Measurements from ENCODE around the gene TMC6. TPM values are rescaled to one million over a fixed set of nuclear protein-coding genes. Genes with fewer than 3 reads are reported as not detected.
"Not testable (repeated sequence)": the region's sequence is repeated elsewhere in the genome, so short reads cannot be mapped to it uniquely, and the experiment has no call there.

TMC6 gene
- total and polyA plus RNA-seq, 7 experiments from 2014 or later = 165 to 808 (median 701) TPM

DNA sequence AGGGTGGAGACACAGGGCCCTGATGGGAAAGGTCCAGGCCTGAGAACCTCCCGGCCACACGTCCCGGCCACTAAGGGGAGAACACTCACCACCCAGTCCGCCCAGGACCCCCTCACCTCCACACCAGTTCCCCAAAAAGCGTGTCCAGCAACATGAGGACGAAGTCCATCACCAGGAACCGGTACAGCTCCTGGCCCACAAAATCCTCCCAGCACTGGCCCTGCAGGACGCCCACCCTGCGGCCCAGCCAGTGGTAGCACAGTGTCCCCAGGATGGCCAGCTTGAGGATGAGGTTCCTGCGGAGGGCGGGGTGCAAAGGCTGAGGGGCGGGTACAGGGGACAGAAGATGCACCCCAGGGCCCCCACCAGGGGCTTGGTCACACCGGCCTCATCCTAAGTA is 8.0 kb downstream of the TMC6 start:
- Histone ChIP-seq H3K36me3 (ENCODE audit: control insufficient read depth in 2 of 3, insufficient read depth in 3 of 3, low read length in 3 of 3) (peaks cover 23 to 84% (median 30%) of the 10 kb centered on the region in 3 experiments), H3K27ac (ENCODE audit: low read depth, low read length) (peak overlapping the region; percentile 77), H3K4me1 (ENCODE audit: control insufficient read depth in 2 of 2, insufficient read depth in 2 of 2, low read length in 2 of 2) (peaks cover 53 to 67% of the 10 kb centered on the region in 2 donors), H3K9me3 (ENCODE audit: control insufficient read depth in 2 of 3, low read length in 3 of 3) (no peaks in the 10 kb centered on the region), H3K4me3 (ENCODE audit: low read length) (peak overlapping the region; percentile 46), H3K27me3 (ENCODE audit: control insufficient read depth in 2 of 2, insufficient read depth in 2 of 2, low read length in 2 of 2) (no peaks in the 10 kb centered on the region)
- POLR2A ChIA-PET = interaction anchor here (0.6 to 27.3 kb wide), 9 partner anchors 9 to 676 kb away, joined by 3 to 898 read pairs (median 4); partner anchors contain the start of genes C17orf99, TMC6 and TMC8
- peaks cover 30 to 68% (median 52%) of the 10 kb centered on the region in 7 donors for H3K4me1 Mint-ChIP-seq
- peak overlapping the region; percentile 84 to 99 (median 88) for H3K4me3 Mint-ChIP-seq
- no peak for DNase-seq
- H3K9me3 Mint-ChIP-seq = peaks cover 0 to 8% (median 0%) of the 10 kb centered on the region in 11 donors
- peaks cover 4 to 42% (median 13%) of the 10 kb centered on the region in 5 donors for H3K36me3 Mint-ChIP-seq
- H3K27ac Mint-ChIP-seq = peak overlapping the region in 8 of 9 donors; percentile 33 to 99 (median 84)
- CTCF ChIA-PET = interaction anchor here (0.7 to 5.8 kb wide), 2 partner anchors 10 to 15 kb away, joined by 3 to 59 read pairs; partner anchors contain the start of gene TMC8
- H3K27me3 Mint-ChIP-seq = no peaks in the 10 kb centered on the region
- intact Hi-C loops (cut with micrococcal nuclease) = loop anchor here in 1 of 2 donors (10.0 kb wide), 1 partner anchor 746 kb away; no protein-coding TSS in a partner anchor
- no peak for ATAC-seq

DNA sequence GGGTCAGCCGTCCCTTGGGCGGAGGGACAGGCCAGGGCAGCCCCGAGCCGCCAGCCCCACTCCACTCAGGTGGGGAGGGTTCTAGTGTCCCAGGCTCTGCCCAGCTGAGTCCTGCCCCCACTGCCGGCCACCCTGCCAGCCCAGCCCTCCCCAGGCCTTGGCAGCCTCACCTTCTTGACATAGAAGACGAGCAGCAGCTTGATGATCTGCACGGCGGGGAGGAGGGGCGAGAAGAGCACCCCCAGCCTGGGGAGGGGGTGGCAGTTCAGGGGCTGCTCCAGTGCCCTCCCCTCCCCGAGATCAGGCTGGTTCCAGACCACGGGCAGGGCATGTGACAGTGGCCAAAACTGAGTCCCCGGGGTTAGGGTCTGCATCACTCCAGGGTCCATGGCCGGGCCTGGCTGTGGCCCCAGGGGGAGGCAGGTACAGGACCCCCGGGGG is 9.7 kb downstream of the TMC6 start:
- intact Hi-C loops (cut with micrococcal nuclease) = no loop called here
- peaks cover 2 to 41% (median 17%) of the 10 kb centered on the region in 5 donors for H3K36me3 Mint-ChIP-seq
- Histone ChIP-seq H3K4me1 (ENCODE audit: control insufficient read depth in 2 of 2, insufficient read depth in 2 of 2, low read length in 2 of 2) (peaks cover 45 to 62% of the 10 kb centered on the region in 2 donors), H3K9me3 (ENCODE audit: control insufficient read depth in 2 of 3, low read length in 3 of 3) (no peaks in the 10 kb centered on the region), H3K27ac (ENCODE audit: low read depth, low read length) (no peak overlapping the region), H3K4me3 (ENCODE audit: low read length) (no peak overlapping the region), H3K36me3 (ENCODE audit: control insufficient read depth in 2 of 3, insufficient read depth in 3 of 3, low read length in 3 of 3) (peaks cover 19 to 84% (median 30%) of the 10 kb centered on the region in 3 experiments), H3K27me3 (ENCODE audit: control insufficient read depth in 2 of 2, insufficient read depth in 2 of 2, low read length in 2 of 2) (no peaks in the 10 kb centered on the region)
- peaks cover 0 to 8% (median 0%) of the 10 kb centered on the region in 11 donors for H3K9me3 Mint-ChIP-seq
- no peaks in the 10 kb centered on the region for H3K27me3 Mint-ChIP-seq
- peaks cover 40 to 74% (median 54%) of the 10 kb centered on the region in 7 donors for H3K4me1 Mint-ChIP-seq
- H3K4me3 Mint-ChIP-seq = peak overlapping the region in 2 of 10 donors; percentile 77 to 93
- ATAC-seq (no peak), DNase-seq (peak in 2 of 9 donors; percentile 8 to 14)
- H3K27ac Mint-ChIP-seq = peak overlapping the region in 1 of 9 donors; percentile 25
- CTCF ChIA-PET = interaction anchor here (0.6 to 5.8 kb wide), 4 partner anchors 11 to 1405 kb away, joined by 3 to 59 read pairs (median 3); partner anchors contain the start of gene TMC8
- POLR2A ChIA-PET = interaction anchor here (1.0 to 27.3 kb wide), 7 partner anchors 8 to 160 kb away, joined by 3 to 898 read pairs (median 5); partner anchors contain the start of genes C17orf99, TMC6, TMC8 and TNRC6C

DNA sequence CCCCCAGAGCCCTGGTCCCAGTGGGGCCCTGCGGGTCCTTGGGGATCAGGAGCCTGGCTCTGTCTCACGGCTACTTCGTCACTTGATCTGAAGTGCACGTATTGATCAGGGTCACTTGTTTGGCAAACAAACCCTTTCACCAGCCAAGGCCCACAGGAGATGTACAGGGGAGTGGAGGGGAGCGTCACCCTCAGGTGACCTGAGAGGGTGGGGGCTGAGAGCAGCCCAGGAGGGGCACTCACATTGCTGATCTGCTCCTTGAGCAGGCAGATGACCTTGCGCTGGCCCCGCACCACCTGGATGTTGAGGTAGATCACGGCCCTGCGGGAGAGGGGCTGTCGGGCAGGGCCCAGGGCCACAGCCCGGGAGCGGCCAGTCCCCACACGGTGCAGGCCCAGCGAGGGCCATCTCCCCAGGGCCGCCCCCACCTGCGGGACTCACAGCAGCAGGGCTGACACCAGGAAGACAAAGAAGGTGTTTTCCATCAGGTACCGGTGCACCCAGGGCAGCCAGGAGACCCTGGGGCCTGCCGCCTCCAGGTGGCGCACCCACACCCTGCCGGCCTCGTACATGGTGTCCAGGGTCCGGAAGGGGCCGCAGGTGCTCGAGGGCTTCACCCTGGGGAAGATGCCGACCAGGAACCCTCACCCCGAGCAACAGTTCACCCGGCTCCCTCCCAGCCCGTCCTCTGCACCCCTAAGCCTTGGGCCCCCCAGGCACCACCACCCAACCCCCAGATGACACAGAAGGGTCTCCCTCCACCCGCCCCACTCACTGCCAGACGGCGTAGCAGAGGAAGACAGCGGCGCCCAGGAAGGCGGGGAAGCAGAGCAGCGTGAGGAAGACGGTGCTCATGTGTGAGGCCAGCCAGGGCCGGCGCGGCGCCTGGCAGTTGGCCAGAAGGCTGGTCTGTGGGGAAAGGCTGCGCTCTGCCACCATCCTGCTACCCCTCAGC is 11.3 kb downstream of the TMC6 start:
- DNase-seq = peak in 1 of 9 donors; percentile 39
- Mint-ChIP-seq H3K27me3 (no peaks in the 10 kb centered on the region), H3K4me3 (peak overlapping the region in 7 of 10 donors; percentile 4 to 93 (median 42)), H3K27ac (peak overlapping the region; percentile 38 to 87 (median 77)), H3K36me3 (peaks cover 3 to 37% (median 15%) of the 10 kb centered on the region in 5 donors), H3K9me3 (peaks cover 0 to 14% (median 0%) of the 10 kb centered on the region in 11 donors), H3K4me1 (peaks cover 42 to 74% (median 51%) of the 10 kb centered on the region in 7 donors)
- Histone ChIP-seq H3K4me3 (ENCODE audit: low read length) (no peak overlapping the region), H3K27ac (ENCODE audit: low read depth, low read length) (peak overlapping the region; percentile 44), H3K36me3 (ENCODE audit: control insufficient read depth in 2 of 3, insufficient read depth in 3 of 3, low read length in 3 of 3) (peaks cover 11 to 84% (median 29%) of the 10 kb centered on the region in 3 experiments), H3K4me1 (ENCODE audit: control insufficient read depth in 2 of 2, insufficient read depth in 2 of 2, low read length in 2 of 2) (peaks cover 42 to 57% of the 10 kb centered on the region in 2 donors), H3K27me3 (ENCODE audit: control insufficient read depth in 2 of 2, insufficient read depth in 2 of 2, low read length in 2 of 2) (no peaks in the 10 kb centered on the region), H3K9me3 (ENCODE audit: control insufficient read depth in 2 of 3, low read length in 3 of 3) (no peaks in the 10 kb centered on the region)
- POLR2A ChIA-PET = interaction anchor here (0.6 to 25.2 kb wide), 9 partner anchors 9 to 159 kb away, joined by 3 to 898 read pairs (median 5); partner anchors contain the start of genes C17orf99, TMC6, TMC8 and TNRC6C
- ATAC-seq = no peak
- intact Hi-C loops (cut with micrococcal nuclease) = loop anchor here in 1 of 2 donors (1.0 kb wide), 1 partner anchor 17 kb away; no protein-coding TSS in a partner anchor
- CTCF ChIA-PET = interaction anchor here (0.5 to 5.8 kb wide), 5 partner anchors 13 to 66 kb away, joined by 3 to 59 read pairs (median 5); no protein-coding TSS in a partner anchor

DNA sequence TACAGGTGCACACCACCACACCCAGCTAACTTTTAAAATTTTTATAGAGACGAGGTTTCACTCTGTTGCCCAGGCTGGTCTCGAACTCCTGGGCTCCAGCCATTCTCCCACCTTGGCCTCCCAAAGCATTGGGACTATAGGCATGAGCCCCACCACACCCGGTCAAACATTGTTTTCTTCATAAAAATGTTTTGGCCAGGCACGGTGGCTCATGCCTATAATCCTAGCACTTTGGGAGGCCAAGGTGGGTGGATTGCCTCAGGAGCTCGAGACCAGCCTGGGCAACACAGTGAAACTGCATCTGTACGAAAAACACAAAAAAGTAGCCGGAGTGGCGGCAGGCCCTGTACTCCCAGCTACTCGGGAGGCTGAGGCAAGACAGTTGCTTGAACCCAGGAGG is 12.1 kb downstream of the TMC6 start:
- H3K4me1 Mint-ChIP-seq = peaks cover 36 to 66% (median 43%) of the 10 kb centered on the region in 7 donors
- ChIA-PET CTCF (interaction anchor here (0.7 to 1.7 kb wide), 6 partner anchors 14 to 644 kb away, joined by 3 to 5 read pairs (median 4); partner anchors contain the start of gene TMC8), POLR2A (interaction anchor here (0.6 to 12.0 kb wide), 6 partner anchors 16 to 246 kb away, joined by 3 to 463 read pairs (median 4); partner anchors contain the start of genes TMC6 and TMC8)
- peaks cover 3 to 37% (median 15%) of the 10 kb centered on the region in 5 donors for H3K36me3 Mint-ChIP-seq
- H3K27ac Mint-ChIP-seq = peak overlapping the region in 2 of 9 donors; percentile 65 to 75
- intact Hi-C loops (cut with micrococcal nuclease) = no loop called here
- H3K27ac ChIP-seq (ENCODE audit: low read depth, low read length) = no peak overlapping the region
- H3K4me1 ChIP-seq (ENCODE audit: control insufficient read depth in 2 of 2, insufficient read depth in 2 of 2, low read length in 2 of 2) = peaks cover 33 to 52% of the 10 kb centered on the region in 2 donors
- no peaks in the 10 kb centered on the region for H3K27me3 Mint-ChIP-seq
- H3K4me3 Mint-ChIP-seq = peak overlapping the region in 1 of 10 donors; percentile 77
- no peak for ATAC-seq
- no peak overlapping the region for H3K4me3 ChIP-seq (ENCODE audit: low read length)
- peaks cover 0 to 10% (median 0%) of the 10 kb centered on the region in 11 donors for H3K9me3 Mint-ChIP-seq
- peaks cover 19 to 90% (median 36%) of the 10 kb centered on the region in 3 experiments for H3K36me3 ChIP-seq (ENCODE audit: control insufficient read depth in 2 of 3, insufficient read depth in 3 of 3, low read length in 3 of 3)
- peak in 1 of 9 donors; percentile 4 for DNase-seq
- no peaks in the 10 kb centered on the region for H3K9me3 ChIP-seq (ENCODE audit: control insufficient read depth in 2 of 3, low read length in 3 of 3)
- H3K27me3 ChIP-seq (ENCODE audit: control insufficient read depth in 2 of 2, insufficient read depth in 2 of 2, low read length in 2 of 2) = no peaks in the 10 kb centered on the region

DNA sequence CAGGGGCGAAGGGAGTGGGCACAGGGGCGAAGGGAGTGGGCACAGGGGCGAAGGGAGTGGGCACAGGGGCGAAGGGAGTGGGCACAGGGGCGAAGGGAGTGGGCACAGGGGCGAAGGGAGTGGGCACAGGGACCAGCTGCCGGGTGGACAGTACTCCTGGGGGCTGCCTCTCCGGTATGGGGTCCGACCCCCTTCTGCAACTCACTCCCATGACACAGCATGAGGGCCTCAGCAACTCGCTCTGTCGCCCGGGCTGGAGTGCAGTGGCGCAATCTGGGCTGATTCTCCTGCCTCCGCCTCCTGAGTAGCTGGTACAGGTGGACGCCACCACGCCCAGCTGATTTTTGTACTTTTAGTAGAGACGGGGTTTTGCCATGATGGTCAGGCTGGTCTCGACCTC is 12.8 kb downstream of the TMC6 start:
- H3K36me3 ChIP-seq (ENCODE audit: control insufficient read depth in 2 of 3, insufficient read depth in 3 of 3, low read length in 3 of 3) = peaks cover 21 to 92% (median 39%) of the 10 kb centered on the region in 3 experiments
- H3K4me3 ChIP-seq (ENCODE audit: low read length); H3K9me3 ChIP-seq (ENCODE audit: control insufficient read depth in 2 of 3, low read length in 3 of 3); intact Hi-C loops (cut with micrococcal nuclease); H3K27ac ChIP-seq (ENCODE audit: low read depth, low read length); H3K27me3 Mint-ChIP-seq; H3K27me3 ChIP-seq (ENCODE audit: control insufficient read depth in 2 of 2, insufficient read depth in 2 of 2, low read length in 2 of 2); ATAC-seq; H3K4me3 Mint-ChIP-seq: not testable (repeated sequence)
- peaks cover 0 to 13% (median 0%) of the 10 kb centered on the region in 11 donors for H3K9me3 Mint-ChIP-seq
- POLR2A ChIA-PET = interaction anchor here (0.6 to 12.0 kb wide), 5 partner anchors 17 to 246 kb away, joined by 3 to 463 read pairs (median 4); partner anchors contain the start of genes TMC6 and TMC8
- peaks cover 27 to 53% of the 10 kb centered on the region in 2 donors for H3K4me1 ChIP-seq (ENCODE audit: control insufficient read depth in 2 of 2, insufficient read depth in 2 of 2, low read length in 2 of 2)
- H3K27ac Mint-ChIP-seq = peak overlapping the region in 1 of 9 donors; percentile 65
- CTCF ChIA-PET = interaction anchor here (0.6 to 1.7 kb wide), 7 partner anchors 14 to 141 kb away, joined by 3 to 5 read pairs (median 3); partner anchors contain the start of gene TMC8
- peaks cover 3 to 33% (median 16%) of the 10 kb centered on the region in 5 donors for H3K36me3 Mint-ChIP-seq
- DNase-seq = peak in 3 of 9 donors; percentile 6 to 14 (median 10)
- H3K4me1 Mint-ChIP-seq = peaks cover 32 to 64% (median 43%) of the 10 kb centered on the region in 7 donors
